Heart left ventricle (tissue), 13 donors: Measurements from ENCODE around the gene PSMF1.

ENCODE experiments used
- CTCF ChIP-seq, 12 donors: fragments of 200-600 bp; sonication (generic) in 4 of 12; IDR thresholded peaks; one replicate each; pipeline versions ENCODE4 v1.5.0 to v1.8.0; 2018 to 2022; ENCODE audit warnings: antibody characterized with exemption in 12 of 12, mild to moderate bottlenecking in 5 of 12
- POLR2A ChIP-seq, 2 donors: fragments of 450-650 bp; IDR thresholded peaks; one replicate each; pipeline ENCODE4 v1.6.1; 2017; ENCODE audit warnings: antibody characterized with exemption in 2 of 2, mild to moderate bottlenecking in 2 of 2, moderate library complexity in 2 of 2
- donor health status: ischemic (EF 13 %, LVEDD 7.1; RV severe dilation, severe dysfunction).
- donor health status: DM: no; HTN: yes; CAD: no.
- donor health status: DM: no; HTN: no; CAD: no.
- donor health status: ischemic (EF 25% LVEDD 6.9; RV normal size, moderate dysfunction).
- donor health status: ischemic (EF 25% LVEDD 5.7; RV mildly dilated, moderate dysfunction).
- donor health status: ischemic (EF 35%, LVEDD 5.7; RV mildly dilated, moderate dysfunction).
- donor health status: nonischemic (EF 11% LVEDD 7.7; RV severe dilation, severe dysfunction).
- donor health status: DM: yes; HTN: yes; CAD: no.
- donor health status: PGD.
- donor health status: ischemic (EF 29% LVEDD 5.4; RV normal size, mild dysfunction).
- donor health status: nonischemic (EF 23%, LVEDD 6.1; RV moderate dilation, normal function).

GRCh38 chr20:1150218-1150617, 31.8 kb downstream of the PSMF1 start:
- no peak for TF ChIP-seq POLR2A (IDR thresholded peaks at IDR 0.05)
- no peak for TF ChIP-seq CTCF (IDR thresholded peaks at IDR 0.05)
